Stimulated activated CD4-positive, alpha-beta T cell treated with anti-CD3 and anti-CD28 coated beads, Interleukin-2, amount 100 ng/mL, for 48 hours (primary cell): ENCODE measurements around the gene CTDP1.

Experiments used
- DNase-seq, 2 donors: peaks; one replicate each; pipeline ENCODE4 v3.0.0-alpha.2; 2020

The CTDP1 gene, protein sequence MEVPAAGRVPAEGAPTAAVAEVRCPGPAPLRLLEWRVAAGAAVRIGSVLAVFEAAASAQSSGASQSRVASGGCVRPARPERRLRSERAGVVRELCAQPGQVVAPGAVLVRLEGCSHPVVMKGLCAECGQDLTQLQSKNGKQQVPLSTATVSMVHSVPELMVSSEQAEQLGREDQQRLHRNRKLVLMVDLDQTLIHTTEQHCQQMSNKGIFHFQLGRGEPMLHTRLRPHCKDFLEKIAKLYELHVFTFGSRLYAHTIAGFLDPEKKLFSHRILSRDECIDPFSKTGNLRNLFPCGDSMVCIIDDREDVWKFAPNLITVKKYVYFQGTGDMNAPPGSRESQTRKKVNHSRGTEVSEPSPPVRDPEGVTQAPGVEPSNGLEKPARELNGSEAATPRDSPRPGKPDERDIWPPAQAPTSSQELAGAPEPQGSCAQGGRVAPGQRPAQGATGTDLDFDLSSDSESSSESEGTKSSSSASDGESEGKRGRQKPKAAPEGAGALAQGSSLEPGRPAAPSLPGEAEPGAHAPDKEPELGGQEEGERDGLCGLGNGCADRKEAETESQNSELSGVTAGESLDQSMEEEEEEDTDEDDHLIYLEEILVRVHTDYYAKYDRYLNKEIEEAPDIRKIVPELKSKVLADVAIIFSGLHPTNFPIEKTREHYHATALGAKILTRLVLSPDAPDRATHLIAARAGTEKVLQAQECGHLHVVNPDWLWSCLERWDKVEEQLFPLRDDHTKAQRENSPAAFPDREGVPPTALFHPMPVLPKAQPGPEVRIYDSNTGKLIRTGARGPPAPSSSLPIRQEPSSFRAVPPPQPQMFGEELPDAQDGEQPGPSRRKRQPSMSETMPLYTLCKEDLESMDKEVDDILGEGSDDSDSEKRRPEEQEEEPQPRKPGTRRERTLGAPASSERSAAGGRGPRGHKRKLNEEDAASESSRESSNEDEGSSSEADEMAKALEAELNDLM

GRCh38 chr18:79679552-79680099, at the start of gene CTDP1:
TSS of gene CTDP1 (plus strand) at chr18:79679803. CDS start at chr18:79679948, 145 bp downstream.
- peak; percentile 78 to 84 for DNase-seq

DNA sequence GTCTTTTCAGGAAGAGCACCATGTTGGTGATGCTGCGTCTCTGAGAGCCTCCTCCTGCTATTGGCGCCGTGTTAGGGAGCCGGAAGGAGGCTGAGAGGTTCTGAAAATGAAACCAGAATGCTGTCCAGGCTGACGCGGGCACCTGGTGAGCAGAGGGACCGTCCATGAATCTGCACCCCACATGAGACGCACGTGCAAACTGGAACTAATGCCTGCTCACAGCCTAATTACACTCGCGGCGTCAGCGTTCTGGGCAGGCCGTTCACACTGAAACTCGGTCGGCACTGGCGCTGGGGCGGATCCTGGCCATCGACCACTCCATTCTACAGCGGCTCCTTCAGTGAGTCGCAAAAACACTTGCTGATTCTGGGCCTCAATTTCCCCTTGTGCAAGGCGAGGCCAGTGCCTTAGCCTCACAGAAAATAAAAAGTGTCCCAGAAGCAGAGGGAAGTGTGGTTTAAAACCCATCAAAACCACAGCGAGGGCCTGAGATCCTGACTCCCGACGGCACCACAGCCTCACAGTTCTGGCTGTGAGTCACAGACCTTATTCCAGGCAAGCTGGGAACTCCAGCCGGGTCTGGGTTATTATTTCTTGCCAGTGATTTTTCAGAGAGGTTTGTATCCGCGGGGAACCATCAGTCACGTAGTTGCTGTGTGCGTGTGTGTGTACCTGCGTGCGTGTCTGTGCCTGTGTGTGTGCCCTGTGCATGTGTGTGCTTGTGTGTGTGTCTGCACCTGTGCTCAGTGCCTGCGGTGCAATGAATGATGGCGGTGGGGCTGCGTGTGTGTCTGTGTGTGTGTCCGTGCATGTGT, 49.1 kb upstream of the CTDP1 start:
- no peak for DNase-seq

- no peak for DNase-seq
These were observed 48.5 kb upstream of the CTDP1 start for GRCh38 chr18:79631096-79631507.

DNA sequence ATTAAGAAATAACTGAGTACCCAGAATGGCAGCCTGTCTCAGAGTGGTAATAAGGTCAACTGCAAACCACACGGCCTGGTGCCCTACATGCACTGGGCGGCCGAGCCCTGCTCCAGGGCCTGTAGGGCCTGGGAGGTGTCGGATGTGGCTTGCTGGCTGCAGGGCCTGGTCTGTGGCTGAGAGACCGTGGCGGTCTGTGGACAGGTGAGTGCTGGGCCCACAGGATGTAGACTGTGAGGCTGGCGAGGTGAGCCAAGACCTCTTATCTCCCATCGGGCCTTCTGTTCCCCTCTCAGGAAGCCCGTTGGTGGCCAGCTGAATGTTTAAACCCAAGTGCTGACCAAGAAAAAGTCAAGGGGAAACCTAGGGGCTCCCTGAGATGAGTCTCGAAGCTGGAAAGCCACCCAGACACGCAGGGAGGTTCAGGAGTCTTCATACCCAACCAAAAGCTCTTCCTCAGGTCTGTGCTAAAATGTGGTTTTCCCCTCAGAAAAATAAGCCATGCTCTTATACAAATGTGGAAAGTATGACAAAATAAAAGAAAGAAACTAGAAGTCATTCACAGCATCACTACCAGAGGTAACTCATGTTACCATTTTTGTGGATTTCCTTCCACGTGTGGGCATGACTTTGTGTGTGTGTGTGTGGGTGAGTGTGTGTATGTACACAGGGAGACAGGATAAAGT, 47.7 kb upstream of the CTDP1 start:
- DNase-seq, result no peak

GRCh38 chr18:79632765-79633164, 46.8 kb upstream of the CTDP1 start:
- no peak for DNase-seq

DNA sequence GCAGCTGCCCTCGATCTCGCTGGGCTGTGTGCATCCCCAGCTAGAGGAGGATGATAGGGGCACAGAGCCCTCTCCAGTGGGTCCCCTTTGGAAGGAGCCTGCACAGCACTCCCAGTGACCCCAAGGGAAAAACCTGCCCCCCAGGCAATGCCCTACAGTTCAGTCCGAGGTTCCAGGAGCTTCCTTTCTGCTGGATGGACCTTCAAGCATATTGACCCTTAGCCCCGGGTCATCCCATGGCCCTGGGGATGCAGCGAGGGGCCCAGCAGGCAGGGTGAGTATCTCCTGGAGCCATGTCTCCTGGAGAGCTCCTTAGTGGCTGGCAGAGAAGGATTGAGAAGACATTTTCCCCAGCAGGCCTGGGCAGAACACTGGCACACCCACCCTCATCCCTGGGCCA, 45.4 kb upstream of the CTDP1 start:
- no peak for DNase-seq

GRCh38 chr18:79634593-79635426, 44.8 kb upstream of the CTDP1 start:
- DNase-seq, result no peak

GRCh38 chr18:79635427-79635726, 44.2 kb upstream of the CTDP1 start:
- no peak for DNase-seq

- DNase-seq, result no peak
These were observed 42.3 kb upstream of the CTDP1 start for GRCh38 chr18:79637181-79637920.

- no peak for DNase-seq
These were observed 41.4 kb upstream of the CTDP1 start for GRCh38 chr18:79637921-79638909.

DNA sequence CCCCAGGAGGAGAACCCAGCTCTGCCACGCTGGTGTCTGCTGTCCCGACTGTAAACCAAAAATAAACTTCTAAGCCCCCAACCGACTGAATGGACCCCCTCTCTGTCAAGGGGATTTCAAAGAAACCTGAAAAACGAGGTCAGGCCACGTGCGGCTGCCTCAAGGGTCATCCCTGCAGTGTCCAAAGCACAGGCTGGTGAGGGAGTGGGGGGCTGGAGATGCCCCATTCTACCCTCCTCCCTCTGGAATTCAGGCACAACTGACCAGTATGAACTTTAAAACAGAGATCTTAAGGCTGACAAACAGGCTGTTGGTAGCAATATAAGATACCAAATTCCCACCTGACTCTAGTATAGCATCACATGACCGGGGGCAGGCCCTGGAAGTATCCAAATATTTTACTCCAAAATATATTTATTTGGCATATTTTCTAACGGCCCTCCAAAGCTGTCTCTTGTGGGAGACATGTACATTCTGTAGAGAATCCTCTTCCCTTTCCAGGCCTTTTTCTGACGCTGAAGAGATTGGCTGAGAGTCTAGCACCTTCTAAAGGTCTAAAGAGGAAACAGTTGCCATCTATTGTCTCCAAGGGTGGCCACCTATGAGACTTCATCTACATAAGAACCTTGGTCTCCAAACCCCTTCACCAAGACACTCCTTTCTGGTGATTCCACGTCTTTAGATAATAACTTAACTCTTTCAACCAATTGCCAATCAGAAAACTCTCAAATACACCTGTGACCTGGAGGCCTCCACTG, 40.4 kb upstream of the CTDP1 start:
- DNase-seq, result no peak

DNA sequence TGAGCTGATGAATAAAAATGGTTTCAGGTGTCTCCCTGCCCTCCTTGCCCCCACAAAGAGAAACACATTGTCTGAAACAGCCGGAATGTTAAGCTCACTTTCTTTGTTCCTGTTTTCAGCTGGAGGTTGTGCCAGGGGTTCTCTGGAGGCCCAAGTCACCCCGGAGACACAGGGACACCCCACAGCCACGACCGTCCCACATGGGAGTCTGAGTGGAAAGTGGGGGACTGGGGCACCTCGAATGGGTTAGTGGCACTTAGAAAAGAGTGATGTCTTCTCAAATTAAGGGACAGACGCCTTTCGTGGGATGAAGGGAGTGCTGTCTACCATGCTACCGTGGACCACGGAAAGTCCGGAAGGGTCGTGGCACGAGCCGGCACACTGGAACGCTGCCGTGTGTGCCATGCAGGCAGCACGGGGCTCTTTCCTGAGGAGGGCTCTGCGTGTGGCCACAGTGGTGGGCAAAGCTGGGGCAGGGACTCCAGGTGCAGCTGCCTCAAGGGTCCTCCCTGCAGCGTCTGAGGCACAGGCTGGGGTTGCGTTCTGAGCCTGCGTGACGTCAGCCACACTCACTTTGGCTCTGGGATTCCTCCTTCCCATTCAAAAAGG, 39.4 kb upstream of the CTDP1 start:
- DNase-seq, result no peak

DNA sequence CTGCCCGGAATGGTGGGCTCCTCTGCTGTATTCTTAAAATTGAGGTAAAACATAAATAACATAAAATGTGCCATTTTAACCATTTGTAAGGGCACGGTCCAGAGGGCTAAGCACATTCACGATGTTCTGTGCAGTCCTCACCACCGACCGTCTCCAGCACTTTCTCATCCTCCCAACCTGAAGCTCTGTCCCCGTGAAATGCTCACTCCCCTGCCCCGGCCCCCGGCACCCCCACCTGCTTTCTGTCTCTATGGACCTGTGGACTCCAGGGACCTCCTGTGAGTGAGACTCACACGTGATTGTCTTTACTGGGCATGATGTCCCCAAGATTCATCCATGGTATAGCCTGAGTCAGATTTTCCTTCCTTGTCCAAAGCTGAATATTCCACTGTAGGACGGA, 38.7 kb upstream of the CTDP1 start:
- DNase-seq, result no peak

DNA sequence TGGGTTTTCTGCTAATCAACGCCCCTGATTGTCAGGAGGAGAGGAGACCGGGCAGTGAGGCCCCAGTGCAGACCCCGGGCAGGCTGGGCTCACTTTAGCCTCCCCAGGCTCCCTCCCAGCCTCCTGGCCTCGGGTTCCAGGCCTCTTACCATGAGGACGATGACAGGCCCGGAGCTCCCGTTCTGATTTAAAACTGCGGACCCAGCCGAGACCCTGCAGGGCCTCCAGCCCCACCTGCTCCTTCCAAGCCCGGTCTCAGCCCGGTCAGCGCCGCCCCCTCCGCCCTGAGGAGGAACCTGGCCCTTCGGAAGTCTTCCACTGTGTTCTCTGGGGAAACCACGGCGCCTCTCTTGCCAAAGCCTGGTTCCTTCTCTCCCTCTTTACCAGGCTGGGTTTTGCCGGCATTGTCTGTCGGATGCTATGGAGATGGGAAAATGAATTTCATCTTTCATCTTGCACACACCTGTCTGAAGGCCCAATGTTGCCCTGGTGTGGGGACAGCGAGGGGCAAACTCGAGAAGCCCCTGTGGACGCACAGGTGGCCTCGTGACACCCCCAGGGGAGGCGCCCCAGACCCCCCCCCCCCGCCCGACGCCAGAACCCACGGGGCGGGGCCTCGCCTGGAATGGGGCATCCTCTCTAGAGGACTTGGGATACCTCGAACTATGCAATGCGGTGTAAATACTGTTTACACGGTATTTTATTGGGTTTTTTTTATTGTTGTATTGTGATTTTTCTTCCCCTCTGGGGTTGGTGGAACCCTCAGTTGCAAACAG, 37.7 kb upstream of the CTDP1 start:
- DNase-seq, result no peak

DNA sequence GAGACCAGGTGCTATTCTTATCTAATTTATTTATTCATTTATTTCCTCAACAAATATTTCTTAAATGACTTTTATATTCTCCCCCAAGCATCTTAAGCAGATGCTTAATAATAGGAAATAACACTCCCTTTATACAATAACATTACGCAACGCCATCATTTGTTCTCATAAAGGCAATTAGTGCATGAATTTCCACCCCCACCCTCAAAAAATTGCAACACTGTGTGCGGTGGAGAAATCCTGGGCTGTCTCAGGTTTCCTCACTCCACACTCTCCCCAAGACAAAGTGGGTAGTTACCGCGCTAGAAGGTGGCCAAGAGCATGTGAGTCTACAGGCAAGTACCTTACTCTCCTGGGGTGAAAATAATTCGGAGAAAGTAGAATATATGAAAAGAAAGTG, 37.0 kb upstream of the CTDP1 start:
- DNase-seq, result no peak

DNA sequence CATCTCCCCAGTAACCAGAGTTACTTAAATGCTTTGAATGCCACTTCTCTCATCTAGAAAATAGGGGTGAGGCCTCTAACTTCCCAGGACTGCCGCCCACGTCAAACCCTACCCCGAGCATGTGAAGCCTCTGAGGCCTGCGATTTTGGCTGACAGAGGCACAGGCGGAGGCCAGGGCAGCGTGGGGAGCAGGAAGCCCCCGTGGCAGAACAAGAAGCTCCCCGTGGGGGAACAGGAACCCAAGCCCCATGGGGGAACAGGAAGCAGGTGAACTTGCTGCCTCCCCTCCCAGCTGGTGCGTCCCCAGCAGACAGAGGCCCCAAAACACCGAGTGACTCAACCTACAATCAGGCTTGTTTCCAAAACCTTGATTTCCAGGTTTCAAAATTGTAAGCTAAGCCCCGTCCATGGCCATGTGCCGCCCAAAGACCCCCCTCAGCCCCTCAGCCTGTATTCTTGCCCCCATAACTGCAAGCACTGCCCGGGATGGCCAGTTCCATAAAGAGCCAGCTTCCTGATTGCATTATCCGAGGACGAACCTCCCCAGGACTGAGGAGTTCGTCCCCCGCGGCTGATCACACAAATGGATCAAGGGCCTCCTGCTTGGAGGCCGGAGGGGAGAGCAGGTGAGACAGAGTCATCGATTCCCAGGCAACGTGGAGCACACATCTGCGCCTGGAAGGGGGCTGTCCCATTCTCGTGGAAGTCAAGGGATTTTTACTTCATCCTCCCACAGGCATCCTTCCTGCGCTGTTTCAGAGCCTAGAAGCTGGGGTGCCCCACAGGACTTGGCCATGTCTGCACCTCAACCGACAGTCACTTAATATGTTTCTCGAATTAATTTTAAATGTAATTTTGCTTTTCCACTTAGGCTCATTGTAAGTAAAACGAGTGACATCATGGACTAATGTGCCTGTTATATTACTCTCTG, 36.3 kb upstream of the CTDP1 start:
- DNase-seq, result no peak
